Choroid plexus epithelial cell (primary cell): Measurements from ENCODE around the gene UBAP2L.

Experiments
- DNase-seq: peaks from one replicate; pipeline ENCODE4 v3.0.0-alpha.2; 2010; ENCODE audit warnings: low read depth
- H3K4me3 ChIP-seq: 2 replicates; pipeline ENCODE4 v1.5.1; 2011; ENCODE audit warnings: low read depth, mild to moderate bottlenecking, control low read depth, low read length, moderate library complexity
- TF ChIP-seq, protein P1 (sequence below): conservative IDR thresholded peaks from 2 replicates; pipeline ENCODE4 v1.5.1; 2011; ENCODE audit warnings: low read depth, mild to moderate bottlenecking, control low read depth, inconsistent platforms, low read length, moderate library complexity

UBAP2L gene

GRCh38 chr1:154178911-154179811 lies 41.6 kb upstream of the UBAP2L start:
- no peak for DNase-seq
- no peak overlapping the region for H3K4me3 ChIP-seq
- TF ChIP-seq, protein P1, sequence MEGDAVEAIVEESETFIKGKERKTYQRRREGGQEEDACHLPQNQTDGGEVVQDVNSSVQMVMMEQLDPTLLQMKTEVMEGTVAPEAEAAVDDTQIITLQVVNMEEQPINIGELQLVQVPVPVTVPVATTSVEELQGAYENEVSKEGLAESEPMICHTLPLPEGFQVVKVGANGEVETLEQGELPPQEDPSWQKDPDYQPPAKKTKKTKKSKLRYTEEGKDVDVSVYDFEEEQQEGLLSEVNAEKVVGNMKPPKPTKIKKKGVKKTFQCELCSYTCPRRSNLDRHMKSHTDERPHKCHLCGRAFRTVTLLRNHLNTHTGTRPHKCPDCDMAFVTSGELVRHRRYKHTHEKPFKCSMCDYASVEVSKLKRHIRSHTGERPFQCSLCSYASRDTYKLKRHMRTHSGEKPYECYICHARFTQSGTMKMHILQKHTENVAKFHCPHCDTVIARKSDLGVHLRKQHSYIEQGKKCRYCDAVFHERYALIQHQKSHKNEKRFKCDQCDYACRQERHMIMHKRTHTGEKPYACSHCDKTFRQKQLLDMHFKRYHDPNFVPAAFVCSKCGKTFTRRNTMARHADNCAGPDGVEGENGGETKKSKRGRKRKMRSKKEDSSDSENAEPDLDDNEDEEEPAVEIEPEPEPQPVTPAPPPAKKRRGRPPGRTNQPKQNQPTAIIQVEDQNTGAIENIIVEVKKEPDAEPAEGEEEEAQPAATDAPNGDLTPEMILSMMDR: no peak

- no peak for DNase-seq
- H3K4me3 ChIP-seq: no peak overlapping the region
- TF ChIP-seq, protein P1: no peak
Observed at GRCh38 chr1:154179946-154180687, 40.6 kb upstream of the UBAP2L start.

DNA sequence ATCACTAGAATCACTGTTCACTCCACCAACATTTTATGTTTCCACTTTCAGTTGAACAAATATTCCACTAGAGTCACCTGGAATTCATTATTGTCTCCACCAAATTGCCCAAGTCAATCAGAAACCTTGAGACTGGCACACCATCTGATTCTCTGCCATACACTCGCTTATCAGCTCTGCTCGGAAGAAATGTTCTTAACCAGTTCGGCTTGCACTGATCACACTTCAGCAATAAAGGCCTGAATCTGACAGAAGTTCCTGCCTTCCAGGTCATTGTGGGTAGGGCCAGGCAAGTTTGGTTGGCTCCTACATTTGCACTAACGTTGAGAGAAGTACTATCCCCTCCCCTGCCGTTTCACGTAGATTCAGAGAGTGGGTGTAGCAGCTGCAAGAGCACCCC lies 38.8 kb upstream of the UBAP2L start:
- DNase-seq: peak; percentile 90
- H3K4me3 ChIP-seq: peak overlapping the region; percentile 96
- TF ChIP-seq, protein P1: no peak

DNA sequence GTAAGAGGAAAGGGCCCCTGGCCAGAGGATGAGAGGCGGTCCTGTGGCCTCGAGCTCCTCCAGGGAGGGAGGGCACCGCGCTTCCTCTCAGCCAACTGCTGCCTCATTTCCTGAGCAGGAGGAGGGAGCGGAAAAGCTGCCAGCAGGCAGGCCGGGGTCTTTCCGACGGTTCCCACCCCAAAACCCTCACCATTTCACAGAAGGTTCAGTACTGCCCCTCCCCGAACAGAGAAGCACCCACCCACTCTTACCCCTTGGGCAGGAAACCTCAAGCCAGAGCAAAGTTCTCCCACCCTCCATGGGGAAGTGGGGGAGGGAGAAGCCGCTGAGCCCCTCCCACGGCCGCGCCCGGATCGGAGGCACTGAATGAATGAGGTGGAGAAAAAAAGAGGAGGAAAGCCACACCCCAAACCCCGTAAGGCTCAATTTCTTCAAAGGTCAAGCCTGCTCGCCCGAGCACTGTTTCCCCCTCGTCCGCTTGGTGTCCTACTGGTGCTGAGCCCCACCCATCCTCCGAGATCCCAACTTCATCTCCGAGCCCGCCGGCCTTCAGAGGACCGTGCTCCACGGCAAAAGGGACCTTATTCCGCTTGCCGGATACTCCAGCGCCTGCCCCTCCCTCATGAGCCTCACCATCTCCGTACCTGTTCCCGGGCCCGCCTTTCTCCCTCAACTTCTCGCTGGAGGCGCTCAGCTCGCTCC lies 38.3 kb upstream of the UBAP2L start:
- TF ChIP-seq, protein P1: peak; percentile 10
- peak overlapping the region; percentile 96 for H3K4me3 ChIP-seq
- no peak for DNase-seq

DNA sequence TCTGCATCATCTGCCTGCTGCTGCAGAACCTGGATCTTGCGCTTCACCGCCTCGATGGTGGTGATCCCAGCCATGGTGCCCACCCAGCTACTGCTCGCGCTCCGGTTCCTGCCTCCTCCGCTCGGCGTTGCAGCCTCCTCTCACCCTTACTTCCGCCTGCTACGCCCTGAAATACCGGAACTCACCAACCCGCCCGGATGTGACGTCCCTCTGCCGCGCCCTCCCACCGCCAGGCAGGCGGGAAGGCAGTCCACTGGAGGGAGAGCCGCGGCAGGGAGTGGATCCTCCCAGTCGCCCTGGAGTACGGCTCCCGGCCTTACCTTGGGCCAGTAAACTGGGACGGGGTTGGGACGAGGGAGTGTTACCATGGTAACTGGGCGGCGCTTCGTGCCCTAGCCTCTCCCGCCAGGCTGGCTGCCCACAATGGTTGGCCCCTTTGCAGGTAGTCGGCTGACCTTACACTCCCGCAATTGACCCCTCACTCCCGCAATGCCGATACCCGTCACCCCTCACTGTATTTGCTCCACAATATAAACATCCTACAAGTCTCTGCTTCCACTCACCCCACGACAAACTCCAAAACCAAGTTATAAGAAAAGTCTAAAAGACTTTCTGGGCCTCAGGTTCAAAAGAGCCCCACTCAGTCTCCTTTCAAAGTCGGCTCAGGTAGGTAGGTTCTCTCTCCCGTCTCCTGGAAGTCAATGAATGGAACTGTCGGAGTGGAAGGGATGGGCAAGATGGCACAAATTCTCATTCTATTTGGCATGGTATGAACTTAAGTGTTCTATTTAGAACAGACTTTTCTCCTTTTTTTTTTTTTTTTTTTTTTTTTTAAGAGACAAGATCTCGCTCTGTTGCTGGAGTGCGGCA lies 37.5 kb upstream of the UBAP2L start:
- H3K4me3 ChIP-seq: peak overlapping the region; percentile 96
- TF ChIP-seq, protein P1: no peak
- DNase-seq: peak; percentile 96

DNA sequence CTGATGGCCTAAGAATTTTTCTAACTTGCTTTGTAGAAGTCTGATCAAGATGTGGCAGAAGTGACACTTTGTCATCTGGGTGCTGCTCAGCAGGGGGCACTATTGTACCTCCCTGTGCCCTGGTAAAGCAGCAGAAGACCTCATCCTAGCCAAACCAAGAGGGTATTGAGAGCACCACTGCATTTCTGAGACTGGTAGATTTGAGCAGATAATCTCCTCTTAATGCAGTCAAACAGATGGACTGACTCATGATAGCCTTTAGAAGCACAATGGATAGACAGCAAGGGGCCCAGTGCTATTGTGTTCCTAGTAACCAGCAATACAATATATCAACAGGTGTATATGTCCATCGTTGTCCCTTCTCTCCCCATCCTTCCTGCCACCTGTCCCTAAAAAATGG lies 34.6 kb upstream of the UBAP2L start:
- DNase-seq: peak; percentile 58
- no peak overlapping the region for H3K4me3 ChIP-seq
- TF ChIP-seq, protein P1: peak; percentile 55
